ENCODE results near the gene TMEM43. TPM values are rescaled to one million over a fixed set of nuclear protein-coding genes. Genes with fewer than 3 reads are reported as not detected.

Gene TMEM43
- total RNA-seq, 1 donor from 2014 or later, result 50.8 TPM

DNA sequence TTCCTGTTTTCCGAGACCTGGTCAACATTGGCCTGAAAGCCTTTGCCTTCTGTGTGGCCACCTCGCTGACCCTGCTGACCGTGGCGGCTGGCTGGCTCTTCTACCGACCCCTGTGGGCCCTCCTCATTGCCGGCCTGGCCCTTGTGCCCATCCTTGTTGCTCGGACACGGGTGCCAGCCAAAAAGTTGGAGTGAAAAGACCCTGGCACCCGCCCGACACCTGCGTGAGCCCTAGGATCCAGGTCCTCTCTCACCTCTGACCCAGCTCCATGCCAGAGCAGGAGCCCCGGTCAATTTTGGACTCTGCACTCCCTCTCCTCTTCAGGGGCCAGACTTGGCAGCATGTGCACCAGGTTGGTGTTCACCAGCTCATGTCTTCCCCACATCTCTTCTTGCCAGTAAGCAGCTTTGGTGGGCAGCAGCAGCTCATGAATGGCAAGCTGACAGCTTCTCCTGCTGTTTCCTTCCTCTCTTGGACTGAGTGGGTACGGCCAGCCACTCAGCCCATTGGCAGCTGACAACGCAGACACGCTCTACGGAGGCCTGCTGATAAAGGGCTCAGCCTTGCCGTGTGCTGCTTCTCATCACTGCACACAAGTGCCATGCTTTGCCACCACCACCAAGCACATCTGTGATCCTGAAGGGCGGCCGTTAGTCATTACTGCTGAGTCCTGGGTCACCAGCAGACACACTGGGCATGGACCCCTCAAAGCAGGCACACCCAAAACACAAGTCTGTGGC is 16.9 kb downstream of the TMEM43 start:
- H3K4me3 Mint-ChIP-seq (ENCODE audit: unreplicated experiment), result no peak overlapping the region
- H3K36me3 Mint-ChIP-seq (ENCODE audit: unreplicated experiment), result no peaks in the 10 kb centered on the region
- no peak overlapping the region for H3K27ac Mint-ChIP-seq (ENCODE audit: unreplicated experiment)
- peaks cover 9% of the 10 kb centered on the region for H3K27me3 Mint-ChIP-seq (ENCODE audit: unreplicated experiment)
- no peaks in the 10 kb centered on the region for H3K9me3 Mint-ChIP-seq (ENCODE audit: unreplicated experiment)
- DNase-seq, result no peak
- TF ChIP-seq, protein P1, sequence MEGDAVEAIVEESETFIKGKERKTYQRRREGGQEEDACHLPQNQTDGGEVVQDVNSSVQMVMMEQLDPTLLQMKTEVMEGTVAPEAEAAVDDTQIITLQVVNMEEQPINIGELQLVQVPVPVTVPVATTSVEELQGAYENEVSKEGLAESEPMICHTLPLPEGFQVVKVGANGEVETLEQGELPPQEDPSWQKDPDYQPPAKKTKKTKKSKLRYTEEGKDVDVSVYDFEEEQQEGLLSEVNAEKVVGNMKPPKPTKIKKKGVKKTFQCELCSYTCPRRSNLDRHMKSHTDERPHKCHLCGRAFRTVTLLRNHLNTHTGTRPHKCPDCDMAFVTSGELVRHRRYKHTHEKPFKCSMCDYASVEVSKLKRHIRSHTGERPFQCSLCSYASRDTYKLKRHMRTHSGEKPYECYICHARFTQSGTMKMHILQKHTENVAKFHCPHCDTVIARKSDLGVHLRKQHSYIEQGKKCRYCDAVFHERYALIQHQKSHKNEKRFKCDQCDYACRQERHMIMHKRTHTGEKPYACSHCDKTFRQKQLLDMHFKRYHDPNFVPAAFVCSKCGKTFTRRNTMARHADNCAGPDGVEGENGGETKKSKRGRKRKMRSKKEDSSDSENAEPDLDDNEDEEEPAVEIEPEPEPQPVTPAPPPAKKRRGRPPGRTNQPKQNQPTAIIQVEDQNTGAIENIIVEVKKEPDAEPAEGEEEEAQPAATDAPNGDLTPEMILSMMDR (IDR thresholded peaks at IDR 0.05; ENCODE audit: partially characterized antibody, unreplicated experiment), result no peak
- H3K4me1 Mint-ChIP-seq (ENCODE audit: low read depth, unreplicated experiment), result peaks cover 5% of the 10 kb centered on the region

GRCh38 chr3:14142567-14143270 is 17.9 kb downstream of the TMEM43 start:
- Mint-ChIP-seq H3K27ac (ENCODE audit: unreplicated experiment) (no peak overlapping the region), H3K27me3 (ENCODE audit: unreplicated experiment) (peaks cover 9% of the 10 kb centered on the region), H3K4me3 (ENCODE audit: unreplicated experiment) (no peak overlapping the region), H3K9me3 (ENCODE audit: unreplicated experiment) (no peaks in the 10 kb centered on the region), H3K36me3 (ENCODE audit: unreplicated experiment) (no peaks in the 10 kb centered on the region), H3K4me1 (ENCODE audit: low read depth, unreplicated experiment) (peaks cover 8% of the 10 kb centered on the region)
- TF ChIP-seq, protein P1 (IDR thresholded peaks at IDR 0.05; ENCODE audit: partially characterized antibody, unreplicated experiment), result no peak
- no peak for DNase-seq

- no peak for DNase-seq
- Mint-ChIP-seq H3K27me3 (ENCODE audit: unreplicated experiment) (peaks cover 9% of the 10 kb centered on the region), H3K4me3 (ENCODE audit: unreplicated experiment) (no peak overlapping the region), H3K4me1 (ENCODE audit: low read depth, unreplicated experiment) (peaks cover 6% of the 10 kb centered on the region), H3K9me3 (ENCODE audit: unreplicated experiment) (no peaks in the 10 kb centered on the region), H3K27ac (ENCODE audit: unreplicated experiment) (no peak overlapping the region), H3K36me3 (ENCODE audit: unreplicated experiment) (no peaks in the 10 kb centered on the region)
- TF ChIP-seq, protein P1 (IDR thresholded peaks at IDR 0.05; ENCODE audit: partially characterized antibody, unreplicated experiment), result no peak
Observed at GRCh38 chr3:14143271-14144225, 18.7 kb downstream of the TMEM43 start.

DNA sequence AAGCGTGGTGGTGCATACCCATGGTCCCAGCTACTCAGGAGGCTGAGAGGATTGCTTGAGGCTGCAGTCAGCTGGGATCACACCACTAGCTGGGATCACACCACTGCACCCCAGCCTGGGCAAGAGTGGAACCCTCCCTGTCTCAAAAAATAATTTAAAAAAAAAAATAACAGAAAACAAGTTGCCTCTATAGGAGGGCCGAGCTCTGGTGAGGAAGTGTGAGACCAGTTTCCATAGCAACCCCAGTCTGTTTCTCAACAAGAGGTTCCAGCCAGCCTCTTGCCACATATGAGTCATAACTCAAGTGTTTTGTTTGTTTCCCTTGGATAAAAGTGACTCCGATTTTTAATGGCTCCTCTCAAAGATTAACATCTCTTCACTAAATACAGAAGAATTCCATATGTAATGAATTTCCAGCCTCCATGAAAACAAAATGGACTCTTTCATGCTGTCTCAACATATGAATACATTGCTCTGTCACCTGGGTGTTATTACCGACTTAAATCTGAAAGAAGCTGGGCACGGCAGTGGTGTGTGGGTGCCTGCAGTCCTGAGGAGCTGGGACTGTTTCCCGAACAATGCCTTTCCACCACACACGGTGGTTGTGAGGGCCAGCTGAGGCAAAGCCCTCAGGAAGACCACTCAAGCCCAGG is 19.7 kb downstream of the TMEM43 start:
- Mint-ChIP-seq H3K27ac (ENCODE audit: unreplicated experiment) (no peak overlapping the region), H3K9me3 (ENCODE audit: unreplicated experiment) (no peaks in the 10 kb centered on the region), H3K4me3 (ENCODE audit: unreplicated experiment) (no peak overlapping the region), H3K36me3 (ENCODE audit: unreplicated experiment) (no peaks in the 10 kb centered on the region), H3K4me1 (ENCODE audit: low read depth, unreplicated experiment) (peaks cover 5% of the 10 kb centered on the region), H3K27me3 (ENCODE audit: unreplicated experiment) (peaks cover 6% of the 10 kb centered on the region)
- no peak for DNase-seq
- TF ChIP-seq, protein P1 (IDR thresholded peaks at IDR 0.05; ENCODE audit: partially characterized antibody, unreplicated experiment), result no peak

Data from glutamatergic neuron (in vitro differentiated cells).